ENCODE results near the gene MARCHF6. TPM values are rescaled to one million over a fixed set of nuclear protein-coding genes. Genes with fewer than 3 reads are reported as not detected.

The MARCHF6 gene
- total and polyA plus RNA-seq, 2 donors (not counting 1 experiment from before 2014, with no cell fraction given) = 69.0 to 201 TPM

- Histone ChIP-seq H2AFZ (ENCODE audit: insufficient read depth, low read depth, low read length, poor library complexity, severe bottlenecking) (no peak overlapping the region), H3K4me3 (ENCODE audit: control extremely low read depth in 1 of 5, extremely low read depth in 1 of 5, insufficient read depth in 1 of 5, low read depth in 2 of 5, low read length in 4 of 5) (no peak overlapping the region), H3K36me3 (replicated peaks in 1 of 2; ENCODE audit: control extremely low read depth in 1 of 2, control insufficient read depth in 1 of 2, extremely low read depth in 1 of 2, insufficient read depth in 2 of 2, low read length in 1 of 2) (no peaks in the 10 kb centered on the region), H4K20me1 (ENCODE audit: control insufficient read depth, insufficient read depth, low read length, poor library complexity, severe bottlenecking) (no peaks in the 10 kb centered on the region), H3K9me3 (ENCODE audit: control extremely low read depth in 1 of 3, control insufficient read depth in 2 of 3, insufficient read depth in 1 of 3, low read length in 2 of 3) (no peaks in the 10 kb centered on the region), H3K27ac (ENCODE audit: low read length in 2 of 2) (no peak overlapping the region), H3K79me2 (ENCODE audit: control insufficient read depth, insufficient read depth, low read length) (no peaks in the 10 kb centered on the region), H3K4me2 (replicated peaks; ENCODE audit: low read depth, low read length, poor library complexity, severe bottlenecking) (no peak overlapping the region), H3K4me1 (ENCODE audit: control insufficient read depth in 2 of 2, insufficient read depth in 2 of 2, low read length in 2 of 2) (no peaks in the 10 kb centered on the region), H3K27me3 (replicated peaks in 1 of 4; ENCODE audit: control extremely low read depth in 1 of 4, control insufficient read depth in 3 of 4, insufficient read depth in 4 of 4, low read length in 3 of 4) (no peaks in the 10 kb centered on the region), H3K9ac (ENCODE audit: low read length) (no peak overlapping the region)
- intact Hi-C loops (cut with micrococcal nuclease) = no loop called here
- H3K27me3 Mint-ChIP-seq = peaks cover under 1% of the 10 kb centered on the region
- no peak for DNase-seq
- 89% methylated on average over 5 of the region's 6 CpGs for WGBS (ENCODE audit: insufficient coverage)
- H3K4me1 Mint-ChIP-seq = no peaks in the 10 kb centered on the region
- H3K4me3 Mint-ChIP-seq = no peak overlapping the region
- no peak overlapping the region for H3K27ac Mint-ChIP-seq
- TF ChIP-seq CTCF (IDR thresholded peaks at IDR 0.05) (no peak), EZH2 (IDR thresholded peaks at IDR 0.05; ENCODE audit: borderline replicate concordance, insufficient read depth, low read depth, low read length, poor library complexity, severe bottlenecking) (no peak)
- ATAC-seq (ENCODE audit: low read depth) = no peak
- ChIA-PET POLR2A (no interaction called here), CTCF (no interaction called here)
- H3K9me3 Mint-ChIP-seq (ENCODE audit: insufficient read depth) = no peaks in the 10 kb centered on the region
Measured at GRCh38 chr5:10324518-10325370, 28.8 kb upstream of the MARCHF6 start.

GRCh38 chr5:10328323-10328722 lies 25.2 kb upstream of the MARCHF6 start:
- no peaks in the 10 kb centered on the region for H4K20me1 ChIP-seq (ENCODE audit: control insufficient read depth, insufficient read depth, low read length, poor library complexity, severe bottlenecking)
- H3K9me3 ChIP-seq (ENCODE audit: control extremely low read depth in 1 of 3, control insufficient read depth in 2 of 3, insufficient read depth in 1 of 3, low read length in 2 of 3) = peaks cover 0 to 6% (median 0%) of the 10 kb centered on the region in 3 donors
- no peak overlapping the region for H2AFZ ChIP-seq (ENCODE audit: insufficient read depth, low read depth, low read length, poor library complexity, severe bottlenecking)
- H3K4me2 ChIP-seq (replicated peaks; ENCODE audit: low read depth, low read length, poor library complexity, severe bottlenecking) = no peak overlapping the region
- no peak overlapping the region for H3K27ac Mint-ChIP-seq
- H3K79me2 ChIP-seq (ENCODE audit: control insufficient read depth, insufficient read depth, low read length) = no peaks in the 10 kb centered on the region
- H3K27me3 ChIP-seq (replicated peaks in 1 of 4; ENCODE audit: control extremely low read depth in 1 of 4, control insufficient read depth in 3 of 4, insufficient read depth in 4 of 4, low read length in 3 of 4) = peaks cover 0 to 30% (median 13%) of the 10 kb centered on the region in 4 experiments
- no peaks in the 10 kb centered on the region for H3K36me3 ChIP-seq (replicated peaks in 1 of 2; ENCODE audit: control extremely low read depth in 1 of 2, control insufficient read depth in 1 of 2, extremely low read depth in 1 of 2, insufficient read depth in 2 of 2, low read length in 1 of 2)
- ChIA-PET POLR2A (no interaction called here), CTCF (no interaction called here)
- peaks cover 34% of the 10 kb centered on the region for H3K27me3 Mint-ChIP-seq
- 100% methylated on average over 3 of the region's 5 CpGs for WGBS (ENCODE audit: insufficient coverage)
- intact Hi-C loops (cut with micrococcal nuclease) = no loop called here
- DNase-seq (no peak), ATAC-seq (ENCODE audit: low read depth) (no peak)
- no peak overlapping the region for H3K4me3 Mint-ChIP-seq
- no peak overlapping the region for H3K9ac ChIP-seq (ENCODE audit: low read length)
- peaks cover 9% of the 10 kb centered on the region for H3K4me1 Mint-ChIP-seq
- H3K9me3 Mint-ChIP-seq (ENCODE audit: insufficient read depth) = no peaks in the 10 kb centered on the region
- H3K4me3 ChIP-seq (ENCODE audit: control extremely low read depth in 1 of 5, extremely low read depth in 1 of 5, insufficient read depth in 1 of 5, low read depth in 2 of 5, low read length in 4 of 5) = no peak overlapping the region
- no peak overlapping the region for H3K27ac ChIP-seq (ENCODE audit: low read length in 2 of 2)
- no peak for TF ChIP-seq EZH2 (IDR thresholded peaks at IDR 0.05; ENCODE audit: borderline replicate concordance, insufficient read depth, low read depth, low read length, poor library complexity, severe bottlenecking)
- TF ChIP-seq CTCF (IDR thresholded peaks at IDR 0.05) = no peak
- H3K4me1 ChIP-seq (ENCODE audit: control insufficient read depth in 2 of 2, insufficient read depth in 2 of 2, low read length in 2 of 2) = peaks cover 6 to 7% of the 10 kb centered on the region in 2 donors
